ENCODE measurements around the gene ZFAND2A.

- no peak for TF ChIP-seq CTCF (IDR thresholded peaks at IDR 0.05)
- TF ChIP-seq POLR2A (IDR thresholded peaks at IDR 0.05) = no peak
These were observed 47.9 kb downstream of the ZFAND2A start for GRCh38 chr7:1112109-1112508.

All from thyroid gland (tissue), 4 donors.